SK-N-MC (cell line): ENCODE measurements around the gene GIT1.
A peak's percentile ranks its signal among the peaks of the same experiment; 100 is the strongest.

Experiments used
- DNase-seq: peaks from one replicate; pipeline ENCODE4 v3.0.0-alpha.2; 2011; ENCODE audit warnings: low read depth, low spot score
- H3K27ac ChIP-seq: fragments of 200-600 bp; sonication (generic); 2 replicates; pipeline ENCODE4 v1.5.1; 2016; ENCODE audit warnings: mixed run types
- H3K36me3 ChIP-seq: fragments of 200-600 bp; sonication (generic); 2 replicates; pipeline ENCODE4 v1.6.1; 2017; ENCODE audit warnings: antibody characterized with exemption, low read length, mixed read lengths; ENCODE audit not compliant: insufficient read depth
- H3K4me3 ChIP-seq: fragments of 200-600 bp; sonication (generic); 2 replicates; pipeline ENCODE4 v1.5.1; 2016
- H3K9ac ChIP-seq: fragments of 200-600 bp; sonication (generic); 2 replicates; pipeline ENCODE4 v1.8.0; 2017; ENCODE audit warnings: mixed run types, mixed read lengths; ENCODE audit not compliant: insufficient read length
- H3K9me3 ChIP-seq: fragments of 200-600 bp; sonication (generic); 2 replicates; pipeline ENCODE4 v1.6.1; 2017; ENCODE audit warnings: low read depth, mild to moderate bottlenecking, antibody characterized with exemption, low read length, moderate library complexity, mixed read lengths
- EZH2 ChIP-seq: fragments of 200-600 bp; sonication (generic); IDR thresholded peaks from one replicate; pipeline ENCODE4 v1.6.1; 2017; ENCODE audit warnings: antibody characterized with exemption
- FOXP2 ChIP-seq: optimal IDR thresholded peaks from 2 replicates; pipeline ENCODE3; 2011; ENCODE audit warnings: mild to moderate bottlenecking, moderate library complexity; ENCODE audit not compliant: insufficient read depth; ENCODE audit errors: extremely low read length, control extremely low read depth
- POLR2AphosphoS5 ChIP-seq: IDR thresholded peaks from 2 replicates; pipeline ENCODE4 v1.6.1; 2012; ENCODE audit warnings: mild to moderate bottlenecking, low read depth, low read length, borderline replicate concordance

The GIT1 gene

DNA sequence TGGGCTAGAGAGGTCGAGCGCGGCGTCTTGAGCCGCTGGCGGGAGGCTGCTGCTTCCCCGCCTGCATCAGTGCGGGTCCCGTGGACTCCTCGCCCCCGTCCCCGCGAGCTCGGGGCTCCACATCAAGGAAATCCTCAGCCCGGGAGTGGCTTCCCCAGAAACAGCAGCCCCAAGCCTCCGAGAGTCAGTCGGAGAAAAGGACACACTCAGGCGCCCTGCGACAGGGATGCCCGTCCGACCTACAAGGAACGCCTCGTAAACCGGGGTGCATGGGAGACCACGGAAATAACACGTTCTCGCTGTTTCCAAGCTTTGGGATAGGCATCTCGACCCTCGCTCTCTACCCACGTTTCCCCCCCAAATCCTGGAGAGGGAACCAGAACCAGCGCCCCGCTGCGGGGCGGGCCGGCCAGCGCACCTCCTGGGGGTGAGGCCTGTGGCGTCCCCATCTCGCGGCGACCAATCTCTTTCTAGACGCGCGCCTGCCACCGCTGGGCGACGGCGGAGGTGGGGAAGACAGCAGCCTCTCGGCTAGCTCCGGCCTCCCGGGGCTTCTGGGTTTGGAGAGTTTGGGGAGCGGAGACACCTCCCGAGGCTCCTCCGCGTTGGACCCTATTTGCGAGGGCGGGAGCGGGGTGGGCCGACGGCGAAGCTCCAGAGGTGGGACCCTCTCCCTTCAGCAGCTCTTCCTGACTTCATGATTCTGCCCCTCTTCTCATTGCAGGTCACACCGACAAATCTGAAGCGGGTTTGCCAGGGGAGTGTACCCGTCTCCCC lies 21.7 kb downstream of the GIT1 start:
- peak overlapping the region; percentile 65 for H3K9ac ChIP-seq
- no peaks in the 10 kb centered on the region for H3K9me3 ChIP-seq
- peak overlapping the region; percentile 57; the same call in 1 of the 2 replicates for H3K27ac ChIP-seq
- H3K4me3 ChIP-seq = peak overlapping the region; percentile 98
- DNase-seq = no peak
- H3K36me3 ChIP-seq = no peaks in the 10 kb centered on the region
- TF ChIP-seq EZH2 (no peak), POLR2AphosphoS5 (no peak), FOXP2 (no peak)

DNA sequence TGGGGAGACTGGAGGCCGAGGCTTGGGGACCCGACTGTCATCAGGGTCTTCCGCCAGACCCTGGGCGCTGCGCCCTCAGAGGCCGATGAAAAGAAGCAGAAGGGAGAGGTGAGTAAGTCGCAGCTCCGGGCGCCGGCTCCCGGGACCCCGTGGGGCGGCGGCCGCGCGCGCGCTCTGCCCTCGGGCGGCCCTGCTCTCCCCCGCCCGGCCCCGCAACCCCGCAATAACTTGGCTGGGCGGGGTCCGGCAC lies 22.2 kb downstream of the GIT1 start:
- TF ChIP-seq EZH2 = no peak
- TF ChIP-seq FOXP2 = no peak
- no peak for TF ChIP-seq POLR2AphosphoS5
- Histone ChIP-seq H3K36me3 (no peaks in the 10 kb centered on the region), H3K9me3 (no peaks in the 10 kb centered on the region), H3K4me3 (peak overlapping the region; percentile 98), H3K27ac (no peak overlapping the region), H3K9ac (no peak overlapping the region)
- DNase-seq = no peak

DNA sequence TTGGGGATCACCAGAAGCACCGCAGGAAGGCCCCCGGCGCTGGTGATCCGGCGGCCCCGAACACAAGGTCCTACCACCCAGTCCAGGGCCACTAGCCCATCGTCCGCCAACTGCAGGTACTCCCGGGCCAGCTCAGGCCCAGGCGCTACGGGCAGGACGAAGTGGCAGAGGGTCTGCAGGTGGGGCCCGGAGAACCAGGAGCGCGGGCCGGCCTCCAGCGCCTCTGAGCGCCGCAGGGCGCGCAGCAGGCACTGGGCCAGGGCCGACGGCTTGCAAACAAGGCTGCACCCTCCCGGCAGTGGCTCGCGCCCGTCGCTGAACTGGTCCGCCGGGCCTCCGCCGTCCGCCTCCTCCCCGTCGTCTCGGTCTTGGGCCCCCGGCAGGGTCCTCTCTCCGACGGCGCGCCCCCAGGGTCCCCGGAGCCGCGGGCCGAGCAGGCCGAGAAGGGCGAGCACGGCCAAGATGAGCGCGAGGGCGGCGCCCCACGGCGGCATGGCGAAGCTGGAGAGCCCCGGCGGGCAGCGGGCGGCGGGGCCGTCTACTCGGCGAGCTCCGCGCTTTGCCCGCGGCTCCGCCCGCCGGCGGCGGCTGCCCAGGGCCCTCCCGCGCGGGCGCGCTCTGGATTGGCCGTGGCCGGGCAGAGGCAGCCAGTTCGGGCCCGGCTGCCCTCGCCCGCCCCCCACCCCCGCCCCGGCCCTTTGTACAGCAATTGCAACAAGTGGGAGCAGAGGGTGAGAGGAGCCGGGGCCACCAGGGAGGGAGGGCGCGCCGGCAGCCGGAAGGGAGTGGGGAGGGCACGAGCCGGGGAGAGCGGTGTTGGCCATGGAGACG lies 22.8 kb downstream of the GIT1 start, which contains the start of gene ABHD15:
ABHD15 (minus strand) TSS at position 565 of the 831 bp plus-strand sequence; CDS start at position 494, 71 bp downstream.
- TF ChIP-seq EZH2 (no peak), FOXP2 (no peak), POLR2AphosphoS5 (no peak)
- no peak for DNase-seq
- Histone ChIP-seq H3K9ac (peak within 1 kb of the TSS; percentile 65), H3K36me3 (no peaks in the 10 kb centered on the region), H3K27ac (no peak within 1 kb of the TSS), H3K4me3 (peak within 1 kb of the TSS; percentile 98), H3K9me3 (no peaks in the 10 kb centered on the region)

DNA sequence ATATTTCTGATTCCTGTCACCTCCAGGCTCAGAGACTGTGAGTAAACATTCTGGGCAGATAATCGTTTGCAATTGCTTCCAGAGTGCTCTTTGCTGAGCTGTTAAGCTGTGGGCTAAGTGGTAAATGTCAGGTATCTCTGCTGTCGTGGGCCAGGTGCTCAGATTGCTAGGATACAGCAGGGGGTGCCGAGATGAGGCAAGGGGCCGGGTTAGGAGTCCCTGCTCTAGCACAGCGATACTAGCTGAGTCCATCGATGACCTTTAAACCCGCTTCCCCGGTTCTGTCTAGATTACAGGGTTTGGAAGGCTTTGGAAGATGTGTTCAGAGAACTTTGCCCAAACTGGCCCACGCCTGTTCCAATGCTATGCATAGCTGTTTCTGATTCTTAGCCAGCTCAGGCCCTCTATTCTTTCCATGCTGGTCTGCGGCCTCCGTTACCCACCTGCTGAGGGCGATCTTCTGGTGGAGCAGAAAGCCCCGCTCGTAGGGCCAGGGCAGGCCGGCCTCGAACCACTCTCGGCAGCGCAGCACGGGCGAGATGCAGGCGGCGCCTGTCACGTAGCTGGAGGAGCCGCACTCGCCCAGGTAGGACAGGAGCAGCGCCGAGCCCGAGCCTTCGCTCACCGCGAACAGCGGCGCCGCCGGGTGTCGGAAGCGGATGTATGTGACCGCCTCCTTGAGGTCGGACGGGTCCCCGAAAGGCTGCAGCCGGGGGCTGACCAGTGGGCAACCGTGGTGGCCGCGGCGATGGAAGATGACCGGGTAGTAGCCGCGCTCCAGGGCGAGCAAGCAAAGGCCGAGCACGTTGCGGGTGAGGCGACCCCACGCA lies 23.6 kb downstream of the GIT1 start:
- H3K4me3 ChIP-seq = no peak overlapping the region
- no peak overlapping the region for H3K9ac ChIP-seq
- DNase-seq = no peak
- H3K9me3 ChIP-seq = no peaks in the 10 kb centered on the region
- no peaks in the 10 kb centered on the region for H3K36me3 ChIP-seq
- no peak overlapping the region for H3K27ac ChIP-seq
- TF ChIP-seq EZH2 (no peak), FOXP2 (no peak), POLR2AphosphoS5 (no peak)

DNA sequence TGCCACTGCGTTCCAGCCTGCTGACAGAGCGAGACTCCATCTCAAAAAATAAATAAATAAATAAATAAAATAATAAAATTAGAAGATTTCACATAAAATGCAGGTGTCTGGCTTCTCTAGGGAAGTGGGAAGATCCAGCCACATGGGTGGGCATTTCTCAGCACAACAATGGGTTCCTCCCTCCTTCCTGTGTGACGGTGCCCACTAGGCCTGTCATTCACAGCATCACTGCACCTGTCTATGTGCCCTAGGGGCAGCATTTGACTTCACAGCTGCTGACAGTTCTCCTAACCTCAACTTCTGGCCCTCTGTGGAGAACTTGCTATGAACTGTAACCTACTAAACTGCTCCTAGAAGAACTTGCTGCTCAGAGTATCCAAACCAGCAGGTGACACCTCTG lies 25.6 kb downstream of the GIT1 start:
- Histone ChIP-seq H3K27ac (no peak overlapping the region), H3K9ac (no peak overlapping the region), H3K9me3 (no peaks in the 10 kb centered on the region), H3K36me3 (no peaks in the 10 kb centered on the region), H3K4me3 (no peak overlapping the region)
- TF ChIP-seq EZH2 (no peak), FOXP2 (no peak), POLR2AphosphoS5 (no peak)
- DNase-seq = no peak

DNA sequence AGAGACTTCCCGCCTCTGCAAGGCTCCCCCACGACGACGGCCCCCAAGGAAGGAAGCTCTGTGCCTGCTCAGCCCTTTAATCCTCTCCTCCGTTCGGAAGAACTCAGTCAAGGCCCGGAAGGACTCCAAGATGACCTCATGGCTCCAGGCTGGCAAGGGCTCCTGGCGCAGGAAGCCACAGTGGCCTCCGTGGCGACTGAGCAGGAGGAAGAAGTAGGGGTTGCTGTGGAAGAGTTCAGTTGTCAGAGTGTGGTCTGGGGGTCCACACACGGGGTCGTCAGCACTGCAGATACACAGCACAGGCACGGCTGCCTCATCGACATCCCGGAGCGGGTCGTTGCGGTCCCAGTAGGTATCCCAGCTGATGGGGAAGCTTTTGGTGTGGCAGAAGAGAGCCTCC lies 26.8 kb downstream of the GIT1 start:
- Histone ChIP-seq H3K36me3 (no peaks in the 10 kb centered on the region), H3K9ac (no peak overlapping the region), H3K27ac (no peak overlapping the region), H3K4me3 (no peak overlapping the region), H3K9me3 (no peaks in the 10 kb centered on the region)
- TF ChIP-seq POLR2AphosphoS5 = no peak
- TF ChIP-seq EZH2 = no peak
- no peak for TF ChIP-seq FOXP2
- no peak for DNase-seq

DNA sequence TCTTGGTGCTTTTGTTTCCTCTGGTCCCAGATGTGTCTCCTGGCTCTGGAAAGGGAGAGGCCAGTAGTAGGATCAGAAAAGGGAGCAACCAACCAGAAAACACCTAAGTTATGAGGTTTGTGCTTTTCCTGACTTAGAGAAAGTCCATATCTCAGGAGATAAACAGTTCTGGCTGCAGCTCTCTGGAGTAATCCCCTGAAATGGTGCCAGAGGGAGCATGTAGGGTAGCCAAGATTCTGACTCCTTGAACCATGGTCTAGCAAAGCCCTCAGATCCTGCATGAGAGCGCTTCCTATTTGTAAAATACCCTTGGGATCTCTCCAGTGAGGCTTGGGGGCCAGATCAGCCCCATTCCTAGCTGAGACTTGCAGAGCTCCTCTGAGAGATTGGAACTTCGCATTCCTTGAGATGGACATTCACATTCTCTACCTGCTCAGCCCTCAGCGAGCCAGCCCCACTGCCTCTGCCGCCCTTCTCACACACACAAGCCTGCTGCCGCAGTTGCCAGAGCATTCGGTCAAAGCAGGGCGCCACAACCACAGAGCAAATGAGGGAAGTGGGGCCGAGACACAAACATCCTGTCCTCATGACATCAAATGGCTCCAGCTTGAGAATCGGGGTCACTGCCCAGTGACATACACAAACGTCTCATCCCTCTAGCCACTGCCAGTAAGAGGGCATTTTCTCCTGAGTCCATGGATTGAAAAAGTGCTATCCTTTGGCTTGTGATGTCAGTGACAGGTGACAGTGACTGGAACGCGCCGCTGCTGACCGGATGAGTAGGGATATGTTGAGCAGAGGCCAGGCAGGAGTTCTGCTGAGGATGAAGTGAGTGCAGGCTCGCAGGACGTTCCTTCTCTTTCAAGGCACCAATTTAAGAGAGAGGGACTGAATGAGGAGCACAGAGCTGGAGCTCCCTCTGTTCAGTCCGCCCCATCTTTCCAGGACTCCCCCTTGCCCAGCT lies 27.6 kb downstream of the GIT1 start:
- Histone ChIP-seq H3K27ac (no peak overlapping the region), H3K36me3 (no peaks in the 10 kb centered on the region), H3K4me3 (no peak overlapping the region), H3K9ac (no peak overlapping the region), H3K9me3 (no peaks in the 10 kb centered on the region)
- TF ChIP-seq POLR2AphosphoS5 (no peak), EZH2 (no peak), FOXP2 (no peak)
- DNase-seq = no peak

DNA sequence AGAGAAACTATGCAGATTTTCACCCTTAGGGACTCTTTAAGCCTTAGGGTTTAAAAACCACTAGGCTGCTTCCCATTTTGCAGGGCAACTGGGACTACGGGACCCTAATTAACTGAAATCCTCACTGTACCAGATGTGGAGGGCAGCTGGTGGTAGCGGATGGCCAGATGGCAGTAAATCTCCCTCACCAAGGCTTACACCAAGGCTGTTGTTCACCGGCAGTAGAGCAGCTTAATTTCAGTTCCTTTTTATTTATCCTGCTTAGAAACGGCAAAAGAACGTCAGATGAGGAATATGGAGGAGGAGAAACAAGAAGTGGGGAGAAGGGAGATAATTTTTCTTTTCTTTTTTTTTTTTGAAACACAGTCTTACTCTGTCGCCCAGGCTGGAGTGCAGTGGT lies 29.1 kb downstream of the GIT1 start:
- no peak overlapping the region for H3K9ac ChIP-seq
- no peaks in the 10 kb centered on the region for H3K9me3 ChIP-seq
- H3K4me3 ChIP-seq = no peak overlapping the region
- no peak for TF ChIP-seq FOXP2
- TF ChIP-seq POLR2AphosphoS5 = no peak
- no peak for TF ChIP-seq EZH2
- no peaks in the 10 kb centered on the region for H3K36me3 ChIP-seq
- no peak for DNase-seq
- no peak overlapping the region for H3K27ac ChIP-seq
